Mucosa of descending colon (tissue), 3 donors: ENCODE results near the gene AP1M1. TPM values are rescaled to one million over a fixed set of nuclear protein-coding genes. Genes with fewer than 3 reads are reported as not detected.
"Not testable (repeated sequence)": the region's sequence is repeated elsewhere in the genome, so short reads cannot be mapped to it uniquely, and the experiment has no call there.

Experiments used
- ATAC-seq: fragments of 200-7000 bp; cut with Tn5 transposase; one replicate; pipeline ENCODE4 v1.9.1; 2020; ENCODE audit warnings: mild to moderate bottlenecking, moderate library complexity
- DNase-seq, 3 donors: peaks; one replicate each; pipeline ENCODE4 v3.0.0-alpha.2; 2020
- H3K36me3 ChIP-seq: fragments of 200-600 bp; one replicate; pipeline ENCODE4 v1.8.0; 2021; ENCODE audit warnings: low read depth, mild to moderate bottlenecking
- H3K4me1 ChIP-seq: fragments of 200-600 bp; one replicate; pipeline ENCODE4 v1.8.0; 2021; ENCODE audit warnings: low read depth, mild to moderate bottlenecking
- H3K4me3 ChIP-seq: fragments of 200-600 bp; one replicate; pipeline ENCODE4 v1.8.0; 2021; ENCODE audit warnings: mild to moderate bottlenecking
- H3K9me3 ChIP-seq: fragments of 200-600 bp; one replicate; pipeline ENCODE4 v1.8.0; 2021; ENCODE audit warnings: mild to moderate bottlenecking
- intact Hi-C, 2 donors: fragments of 100-400 bp; cut with DNase I in 1 of 2; cut with micrococcal nuclease in 1 of 2; formaldehyde crosslinking; loops; one replicate each; pipeline versions ENCODE4 v1.11.0 to v1.11.1; 2022; cut with DNase I, micrococcal nuclease
- total RNA-seq, 3 donors: library from RNA; stranded (reverse); fragmentation: NEBNext Ultra II Directional in 2 of 3; extraction: Animal tissue kit (Norgen Biotek cat#: 25700) in 2 of 3; gene quantifications; one replicate each; pipeline versions ENCODE4 v1.2.1 to v1.2.4, GENCODE V29; 2021 to 2023
- TF ChIP-seq, protein P1 (sequence below): fragments of 200-600 bp; IDR thresholded peaks from one replicate; pipeline ENCODE4 v1.8.0; 2022; ENCODE audit warnings: antibody characterized with exemption, mild to moderate bottlenecking
- donor health status: DM: no; HTN: no; CAD: no; lungs with moderate emphysema.
- donor health status: DM: no; HTN: no; CAD: no.
- donor health status: DM: no; HTN: yes; CAD: no.

Gene AP1M1
- total RNA-seq, 3 donors from 2014 or later: 26.3 to 59.3 (median 33.2) TPM

GRCh38 chr19:16280306-16280705 is 82.6 kb downstream of the AP1M1 start:
- H3K9me3 ChIP-seq: no peaks in the 10 kb centered on the region
- H3K4me1 ChIP-seq: no peaks in the 10 kb centered on the region
- TF ChIP-seq, protein P1, sequence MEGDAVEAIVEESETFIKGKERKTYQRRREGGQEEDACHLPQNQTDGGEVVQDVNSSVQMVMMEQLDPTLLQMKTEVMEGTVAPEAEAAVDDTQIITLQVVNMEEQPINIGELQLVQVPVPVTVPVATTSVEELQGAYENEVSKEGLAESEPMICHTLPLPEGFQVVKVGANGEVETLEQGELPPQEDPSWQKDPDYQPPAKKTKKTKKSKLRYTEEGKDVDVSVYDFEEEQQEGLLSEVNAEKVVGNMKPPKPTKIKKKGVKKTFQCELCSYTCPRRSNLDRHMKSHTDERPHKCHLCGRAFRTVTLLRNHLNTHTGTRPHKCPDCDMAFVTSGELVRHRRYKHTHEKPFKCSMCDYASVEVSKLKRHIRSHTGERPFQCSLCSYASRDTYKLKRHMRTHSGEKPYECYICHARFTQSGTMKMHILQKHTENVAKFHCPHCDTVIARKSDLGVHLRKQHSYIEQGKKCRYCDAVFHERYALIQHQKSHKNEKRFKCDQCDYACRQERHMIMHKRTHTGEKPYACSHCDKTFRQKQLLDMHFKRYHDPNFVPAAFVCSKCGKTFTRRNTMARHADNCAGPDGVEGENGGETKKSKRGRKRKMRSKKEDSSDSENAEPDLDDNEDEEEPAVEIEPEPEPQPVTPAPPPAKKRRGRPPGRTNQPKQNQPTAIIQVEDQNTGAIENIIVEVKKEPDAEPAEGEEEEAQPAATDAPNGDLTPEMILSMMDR: no peak
- H3K36me3 ChIP-seq: no peaks in the 10 kb centered on the region
- intact Hi-C loops: no loop called here
- DNase-seq (no peak), ATAC-seq (no peak)
- no peak overlapping the region for H3K4me3 ChIP-seq

DNA sequence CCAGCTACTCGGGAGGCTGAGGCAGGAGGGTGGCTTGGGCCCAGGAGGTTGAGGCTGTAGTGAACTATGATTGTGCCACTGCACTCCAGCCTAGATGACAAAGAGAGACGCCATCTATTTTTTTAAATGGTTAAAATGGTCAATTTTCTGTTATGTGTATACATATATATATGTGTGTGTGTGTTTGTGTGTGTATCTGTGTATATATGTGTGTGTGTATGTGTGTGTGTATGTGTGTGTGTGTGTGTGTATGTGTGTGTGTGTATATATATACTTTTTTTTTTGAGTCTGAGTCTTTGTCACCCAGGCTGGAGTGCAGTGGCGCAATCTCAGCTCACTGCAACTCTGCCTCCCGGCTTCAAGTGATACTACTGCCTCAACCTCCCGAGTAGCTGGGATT is 84.0 kb downstream of the AP1M1 start:
- ATAC-seq: no peak
- no peaks in the 10 kb centered on the region for H3K9me3 ChIP-seq
- no peaks in the 10 kb centered on the region for H3K36me3 ChIP-seq
- intact Hi-C loops: no loop called here
- peaks cover 7% of the 10 kb centered on the region for H3K4me1 ChIP-seq
- DNase-seq: no peak
- TF ChIP-seq, protein P1: no peak
- H3K4me3 ChIP-seq: no peak overlapping the region

GRCh38 chr19:16283210-16284061 is 85.7 kb downstream of the AP1M1 start:
- Histone ChIP-seq H3K36me3 (no peaks in the 10 kb centered on the region), H3K9me3 (no peaks in the 10 kb centered on the region), H3K4me3 (no peak overlapping the region), H3K4me1 (peaks cover 7% of the 10 kb centered on the region)
- peak; percentile 38 for ATAC-seq
- TF ChIP-seq, protein P1: no peak
- peak; percentile 50 to 69 (median 57) for DNase-seq
- intact Hi-C loops: no loop called here

DNA sequence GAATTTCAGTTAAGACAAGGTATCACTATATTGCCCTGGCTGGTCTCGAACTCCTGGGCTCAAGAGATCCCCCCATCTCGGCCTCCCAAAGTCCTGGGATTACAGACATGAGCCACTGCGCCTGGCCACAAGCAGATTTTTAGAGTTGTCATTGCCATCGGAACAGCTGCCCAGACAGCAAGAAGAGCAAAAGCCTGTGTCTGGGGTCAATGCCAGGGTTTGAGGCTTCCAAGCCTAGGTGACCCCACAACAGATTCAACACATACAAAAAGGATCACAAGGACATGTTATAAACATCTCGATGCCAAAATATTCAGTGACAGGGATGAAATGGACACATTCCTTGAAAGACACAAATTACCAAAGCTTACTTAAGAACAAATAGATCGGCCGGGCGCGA is 86.8 kb downstream of the AP1M1 start:
- Histone ChIP-seq H3K9me3 (no peaks in the 10 kb centered on the region), H3K4me3 (no peak overlapping the region), H3K36me3 (no peaks in the 10 kb centered on the region), H3K4me1 (peaks cover 7% of the 10 kb centered on the region)
- no peak for ATAC-seq
- DNase-seq: no peak
- TF ChIP-seq, protein P1: no peak
- intact Hi-C loops: no loop called here

DNA sequence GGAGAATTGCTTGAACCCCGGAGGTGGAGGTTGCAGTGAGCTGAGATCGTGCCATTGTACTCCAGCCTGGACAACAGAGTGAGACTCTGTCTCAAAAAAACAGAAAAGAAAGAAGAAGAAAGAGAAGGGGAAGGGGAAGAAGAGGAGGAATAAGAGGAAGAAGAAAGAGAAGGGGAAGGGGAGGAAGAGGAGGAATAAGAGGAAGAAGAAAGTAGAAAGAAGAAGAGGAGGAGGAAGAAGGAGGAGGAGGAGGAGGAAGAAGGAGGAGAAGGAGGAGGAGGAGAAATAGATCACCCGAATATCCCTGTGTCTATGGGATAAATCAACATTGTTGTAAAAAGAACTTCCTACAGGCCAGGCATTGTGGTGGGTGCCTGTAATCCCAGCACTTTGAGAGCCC is 87.4 kb downstream of the AP1M1 start:
- intact Hi-C loops, H3K36me3 ChIP-seq: not testable (repeated sequence)

GRCh38 chr19:16285769-16286498 is 88.2 kb downstream of the AP1M1 start:
- DNase-seq (no peak), ATAC-seq (peak; percentile 40)
- intact Hi-C loops: no loop called here
- Histone ChIP-seq H3K4me3 (no peak overlapping the region), H3K4me1 (peaks cover 7% of the 10 kb centered on the region), H3K36me3 (no peaks in the 10 kb centered on the region), H3K9me3 (no peaks in the 10 kb centered on the region)
- TF ChIP-seq, protein P1: no peak

More for the DNA sequence above, 87.4 kb downstream of the AP1M1 start:
- not testable (repeated sequence) for H3K4me3 ChIP-seq, H3K4me1 ChIP-seq, H3K9me3 ChIP-seq, DNase-seq, ATAC-seq
